Right lung (tissue), 5 donors: ENCODE results near the gene IGIP. TPM values are rescaled to one million over a fixed set of nuclear protein-coding genes. Genes with fewer than 3 reads are reported as not detected.
"Not testable (repeated sequence)": the region's sequence is repeated elsewhere in the genome, so short reads cannot be mapped to it uniquely, and the experiment has no call there.

Experiments
- DNase-seq, 2 donors: peaks; one replicate each; pipeline ENCODE4 v3.0.0-alpha.2; 2013
- polyA plus RNA-seq, 5 donors: library from polyadenylated mRNA; unstranded; fragments of 120-200 nt; gene quantifications; one replicate each; pipeline versions ENCODE4 v1.2.1 to v1.2.3, GENCODE V29; 2013; ENCODE audit warnings: inconsistent platforms in 1 of 5, low replicate concordance in 1 of 5; ENCODE audit not compliant: insufficient read length in 5 of 5, insufficient read depth in 1 of 5

Gene IGIP
- polyA plus RNA-seq, 5 donors = 5.1 to 6.6 (median 5.3) TPM

DNA sequence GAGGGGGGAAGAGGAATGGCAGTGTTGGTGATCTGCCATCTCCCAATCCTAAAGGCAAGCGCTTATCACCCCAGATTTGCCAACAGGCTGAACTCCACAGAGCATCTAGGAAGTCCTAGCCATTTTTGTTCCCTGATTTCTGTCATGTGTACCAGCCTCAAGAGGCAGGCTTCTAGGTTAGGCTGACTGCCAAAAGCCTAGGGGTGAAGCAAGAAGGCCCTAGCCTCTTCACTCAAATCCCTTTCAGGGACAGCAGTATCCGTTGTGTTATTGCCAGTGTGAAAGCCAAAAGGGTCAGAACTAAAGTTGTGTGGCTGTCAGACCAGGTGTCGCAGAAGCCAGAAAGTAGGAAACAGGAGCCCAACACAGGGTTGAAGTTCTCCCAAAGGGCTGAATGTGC lies 14.7 kb downstream of the IGIP start:
- DNase-seq = no peak

GRCh38 chr5:140141241-140141640 lies 15.5 kb downstream of the IGIP start:
- DNase-seq = no peak

DNA sequence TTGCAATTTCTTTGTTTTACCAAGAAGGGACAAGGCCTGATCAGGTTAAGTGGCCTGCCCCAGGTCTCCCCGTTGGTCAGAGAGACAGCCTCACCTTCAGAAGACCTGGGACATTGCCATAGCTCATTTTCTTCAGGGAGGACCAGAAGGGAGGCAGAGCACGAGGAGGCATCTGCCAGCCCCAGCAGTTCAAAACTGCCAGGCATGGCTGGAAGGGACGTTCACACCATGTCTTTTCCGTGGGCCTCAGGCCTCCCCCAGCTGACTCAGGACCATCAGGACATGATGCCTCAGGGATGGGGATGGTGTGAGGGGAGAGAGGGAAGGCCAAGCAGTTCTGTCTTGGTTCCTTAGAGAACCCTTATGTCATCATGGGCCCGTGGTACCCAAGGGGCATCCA lies 16.5 kb downstream of the IGIP start:
- DNase-seq = no peak

DNA sequence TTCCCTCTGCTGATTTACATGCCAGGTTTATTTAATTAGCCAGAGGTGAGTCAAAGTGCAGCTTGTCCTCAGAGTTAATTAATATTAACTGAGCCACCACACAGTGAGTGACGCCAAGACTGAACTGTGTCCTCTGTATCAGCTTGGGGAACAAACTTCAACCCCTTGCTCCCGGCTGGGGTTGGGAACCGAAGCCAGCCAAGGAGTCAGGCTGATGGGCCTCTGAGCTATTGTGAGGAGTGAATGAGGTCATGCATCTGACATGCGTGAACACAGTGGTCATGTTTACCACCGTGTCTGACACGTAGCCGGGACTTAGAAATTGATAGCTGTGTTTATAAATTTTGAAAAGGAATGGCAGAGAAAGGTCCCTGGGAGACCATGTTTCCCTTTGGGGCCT lies 17.1 kb downstream of the IGIP start:
- DNase-seq = no peak

DNA sequence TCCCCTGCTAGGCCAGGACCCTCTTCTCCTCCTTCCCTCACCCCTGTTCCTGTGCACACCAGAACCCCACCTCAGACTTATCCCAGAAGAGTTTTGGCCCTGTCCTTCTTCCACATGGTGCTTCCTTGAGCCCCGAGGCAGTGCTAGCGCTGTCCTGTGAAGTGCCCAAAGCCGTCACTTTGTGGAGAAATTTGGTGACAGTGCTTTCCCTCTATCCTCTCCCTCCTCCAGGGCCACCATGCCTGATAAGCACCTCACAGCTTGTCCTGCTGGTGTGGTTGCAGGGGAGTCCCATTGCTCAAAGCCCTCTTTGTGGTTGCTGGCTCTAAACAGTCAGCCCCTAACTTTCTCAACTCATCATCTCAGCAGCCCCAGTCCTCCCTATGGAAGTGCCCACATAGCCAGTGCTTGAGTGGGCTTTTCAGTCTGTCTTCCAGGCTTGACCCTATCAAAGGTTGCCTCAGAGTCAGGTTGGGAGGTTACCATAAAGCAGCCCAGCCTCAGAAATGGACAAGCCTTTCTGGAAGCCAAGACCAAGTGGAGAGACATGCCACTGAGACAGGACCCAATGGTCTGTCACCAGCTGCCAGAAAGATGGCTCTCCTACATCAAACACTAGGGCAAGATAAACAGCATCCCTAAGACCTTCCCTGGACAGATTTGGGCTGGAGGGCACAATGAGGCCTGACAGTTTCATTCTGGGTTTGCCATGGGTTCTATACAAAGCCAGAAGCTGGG lies 18.0 kb downstream of the IGIP start:
- no peak for DNase-seq

- DNase-seq = no peak
Measured at GRCh38 chr5:140145256-140145655, 19.5 kb downstream of the IGIP start.

DNA sequence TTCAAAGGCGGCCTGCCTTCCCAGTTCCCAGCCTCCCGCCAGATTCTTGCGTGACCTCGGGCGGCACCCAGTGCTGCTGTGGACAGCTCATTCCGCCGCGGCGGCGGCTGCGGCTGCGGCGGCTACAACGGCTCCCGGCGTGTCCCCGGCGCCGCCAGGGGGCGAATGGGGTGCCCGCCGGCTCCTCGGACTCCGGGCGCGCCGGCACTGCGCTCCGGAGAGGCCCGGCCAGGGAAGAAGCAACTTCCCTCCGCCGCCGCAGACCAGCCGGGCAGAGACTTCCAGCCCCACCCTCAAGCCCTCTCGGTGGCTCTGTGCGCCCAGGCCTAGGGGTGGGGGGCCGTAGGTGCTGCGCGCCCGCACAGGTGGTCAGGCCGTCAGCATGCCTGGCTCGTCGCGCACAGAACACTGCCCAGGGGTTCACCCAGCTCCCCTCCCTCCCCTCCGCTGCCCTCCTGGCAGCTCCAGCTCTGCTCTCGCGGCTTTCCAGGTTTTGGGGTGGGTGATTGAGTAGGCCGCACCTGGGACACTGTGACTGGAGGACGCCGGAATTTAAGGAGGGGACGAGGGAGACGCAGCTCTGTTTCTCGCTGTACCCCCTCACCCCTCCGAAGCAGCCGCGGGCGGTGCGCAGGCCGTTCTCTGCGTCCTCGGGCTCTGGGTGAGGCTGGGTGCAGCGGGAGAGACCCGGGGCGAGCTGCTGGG lies 20.2 kb downstream of the IGIP start:
- DNase-seq = peak; percentile 57 to 69

- DNase-seq = no peak
Measured at GRCh38 chr5:140146523-140146842, 20.7 kb downstream of the IGIP start.

- DNase-seq = no peak
Measured at GRCh38 chr5:140147460-140147859, 21.7 kb downstream of the IGIP start.

- DNase-seq = no peak
Measured at GRCh38 chr5:140148508-140148907, 22.8 kb downstream of the IGIP start.

GRCh38 chr5:140150201-140150600 lies 24.5 kb downstream of the IGIP start:
- DNase-seq = no peak

- DNase-seq = no peak
Measured at GRCh38 chr5:140151144-140152021, 25.6 kb downstream of the IGIP start.

- DNase-seq = no peak
Measured at GRCh38 chr5:140152022-140152999, 26.6 kb downstream of the IGIP start.

DNA sequence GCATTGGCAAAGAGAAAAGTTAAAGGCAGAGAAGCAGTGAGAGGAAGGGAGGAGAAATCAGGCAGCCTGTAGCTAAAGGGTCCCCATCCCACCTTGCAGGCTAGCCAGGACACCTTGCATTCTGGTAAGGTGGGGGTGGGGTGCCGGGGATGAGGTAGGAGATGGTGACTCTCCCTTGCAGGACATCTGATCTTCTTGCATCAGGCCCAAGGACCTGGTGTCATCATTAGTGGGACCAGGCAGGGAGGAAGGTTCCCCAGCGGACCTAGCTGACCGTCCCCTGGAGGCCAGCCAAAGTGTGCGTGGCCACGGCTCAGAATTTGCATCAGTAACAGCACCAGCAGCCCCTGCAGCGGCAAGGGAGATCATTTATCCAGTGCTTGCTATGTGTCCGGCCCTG lies 27.5 kb downstream of the IGIP start:
- no peak for DNase-seq

DNA sequence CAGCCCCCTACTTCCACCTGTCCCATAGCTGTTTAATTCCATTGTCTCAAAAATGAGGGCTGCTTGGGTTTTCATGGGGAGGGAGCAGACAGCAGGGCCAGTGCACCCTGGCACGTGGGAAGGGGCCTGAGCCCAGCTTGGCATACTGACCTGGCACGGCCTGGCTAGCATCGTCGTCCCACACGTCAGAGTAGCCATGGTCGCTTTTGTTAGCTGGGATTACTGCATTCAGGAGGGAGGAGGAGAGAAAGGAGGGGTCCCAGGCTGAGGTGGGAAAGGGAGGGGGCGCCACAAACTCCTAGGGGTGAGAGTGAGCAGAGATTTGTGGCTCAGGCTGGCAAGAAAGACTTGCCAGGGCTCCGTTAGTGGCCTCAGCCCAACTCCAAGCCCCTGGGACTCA lies 28.2 kb downstream of the IGIP start:
- no peak for DNase-seq

DNA sequence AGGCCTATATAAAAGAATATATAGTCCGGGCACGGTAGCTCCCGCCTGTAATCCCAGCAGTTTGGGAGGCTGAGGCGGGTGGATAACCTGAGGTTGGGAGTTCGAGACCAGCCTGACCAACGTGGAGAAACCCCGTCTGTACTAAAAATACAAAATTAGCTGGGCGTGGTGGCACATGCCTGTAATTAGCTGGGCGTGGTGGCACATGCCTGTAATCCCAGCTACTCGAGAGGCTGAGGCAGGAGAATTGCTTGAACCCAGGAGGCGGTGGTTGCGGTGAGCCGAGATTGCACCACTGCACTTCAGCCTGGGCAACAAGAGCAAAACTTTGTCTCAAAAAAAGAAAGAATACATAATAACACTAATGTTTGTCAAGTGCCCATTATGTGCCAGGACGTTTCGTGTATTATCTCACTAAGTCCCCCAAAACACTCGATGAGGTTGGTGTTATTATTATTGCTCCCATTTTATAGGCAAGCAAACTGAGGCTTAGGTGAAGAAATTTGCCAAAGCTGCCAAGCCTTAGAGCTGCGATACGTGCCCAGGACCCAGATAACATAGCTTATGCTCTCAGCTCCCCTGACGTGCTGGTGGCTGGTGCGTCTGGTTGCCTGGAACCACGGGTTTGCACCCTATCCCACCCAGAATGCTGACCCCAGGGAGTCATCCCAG lies 29.1 kb downstream of the IGIP start:
- not testable (repeated sequence) for DNase-seq

- peak; percentile 81 to 89 for DNase-seq
Measured at GRCh38 chr5:140157032-140157781, 31.5 kb downstream of the IGIP start.

- no peak for DNase-seq
Measured at GRCh38 chr5:140159014-140159927, 33.5 kb downstream of the IGIP start.

DNA sequence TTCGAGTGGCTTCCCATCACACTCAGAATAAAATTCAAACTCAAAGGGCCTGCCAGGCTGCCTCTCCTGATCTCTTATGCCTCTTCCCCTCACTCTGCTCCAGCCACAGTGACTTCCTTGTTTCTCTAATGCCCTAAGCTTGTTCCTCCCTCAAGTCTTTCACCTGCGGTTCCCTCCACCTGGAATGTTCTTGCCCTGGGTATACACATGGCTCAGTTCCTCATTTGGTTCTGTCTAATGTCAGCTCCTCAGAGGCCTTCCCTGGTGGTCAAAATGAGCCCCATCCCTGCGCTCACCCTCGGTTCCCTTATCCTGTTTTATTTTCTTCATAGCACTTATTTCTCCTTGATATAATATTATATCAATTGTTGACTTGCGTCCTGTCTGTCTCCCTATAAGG lies 36.5 kb downstream of the IGIP start:
- no peak for DNase-seq
